NT2/D1 (cell line): ENCODE data around the gene HMGCR.

Experiments used
- DNase-seq: peaks from one replicate; pipeline ENCODE4 v3.0.0-alpha.2; 2011; ENCODE audit warnings: low read depth, low spot score
- H3K27me3 ChIP-seq: 2 replicates; pipeline ENCODE4 v1.6.0; 2011; ENCODE audit warnings: mild to moderate bottlenecking; ENCODE audit not compliant: insufficient read length, insufficient read depth
- H3K36me3 ChIP-seq: 2 replicates; pipeline ENCODE4 v1.6.1; 2011; ENCODE audit warnings: mild to moderate bottlenecking, low read length, mixed read lengths; ENCODE audit not compliant: insufficient read depth, insufficient read length
- H3K4me1 ChIP-seq: 2 replicates; pipeline ENCODE4 v1.5.1; 2011; ENCODE audit not compliant: insufficient read depth, insufficient read length
- H3K4me3 ChIP-seq: 2 replicates; pipeline ENCODE4 v1.5.1; 2011; ENCODE audit warnings: low read depth; ENCODE audit not compliant: insufficient read length
- H3K9ac ChIP-seq: 2 replicates; pipeline ENCODE4 v1.6.0; 2011; ENCODE audit warnings: low read depth; ENCODE audit not compliant: insufficient read length
- H3K9me3 ChIP-seq: 2 replicates; pipeline ENCODE4 v1.5.1; 2011; ENCODE audit warnings: mild to moderate bottlenecking, low read length; ENCODE audit not compliant: insufficient read depth
- SUZ12 ChIP-seq: IDR thresholded peaks from 2 replicates; pipeline ENCODE4 v1.6.1; 2011; ENCODE audit not compliant: insufficient read length, insufficient read depth; ENCODE audit errors: extremely low read depth
- YY1 ChIP-seq: IDR thresholded peaks from 2 replicates; pipeline ENCODE4 v1.6.1; 2011; ENCODE audit not compliant: insufficient read length, insufficient read depth
- ZNF274 ChIP-seq: IDR thresholded peaks from 2 replicates; pipeline ENCODE4 v1.6.1; 2011; ENCODE audit warnings: mild to moderate bottlenecking, low read depth, low read length

The HMGCR gene

GRCh38 chr5:75368391-75368790 is 31.4 kb downstream of the HMGCR start:
- Histone ChIP-seq H3K36me3 (peaks cover 3% of the 10 kb centered on the region), H3K9me3 (no peaks in the 10 kb centered on the region), H3K27me3 (no peaks in the 10 kb centered on the region), H3K9ac (no peak overlapping the region), H3K4me3 (no peak overlapping the region), H3K4me1 (no peaks in the 10 kb centered on the region)
- no peak for TF ChIP-seq SUZ12
- no peak for TF ChIP-seq YY1
- no peak for TF ChIP-seq ZNF274
- no peak for DNase-seq

- Histone ChIP-seq H3K4me3 (no peak overlapping the region), H3K9me3 (no peaks in the 10 kb centered on the region), H3K27me3 (no peaks in the 10 kb centered on the region), H3K36me3 (peaks cover 7% of the 10 kb centered on the region), H3K4me1 (no peaks in the 10 kb centered on the region), H3K9ac (no peak overlapping the region)
- TF ChIP-seq ZNF274 (no peak), YY1 (no peak), SUZ12 (no peak)
- DNase-seq, result no peak
Measured at GRCh38 chr5:75373862-75374261, 36.8 kb downstream of the HMGCR start.

- no peaks in the 10 kb centered on the region for H3K9me3 ChIP-seq
- DNase-seq, result no peak
- TF ChIP-seq SUZ12 (no peak), YY1 (no peak), ZNF274 (no peak)
- H3K9ac ChIP-seq, result no peak overlapping the region
- H3K4me1 ChIP-seq, result no peaks in the 10 kb centered on the region
- H3K4me3 ChIP-seq, result no peak overlapping the region
- peaks cover 8% of the 10 kb centered on the region for H3K36me3 ChIP-seq
- H3K27me3 ChIP-seq, result no peaks in the 10 kb centered on the region
Measured at GRCh38 chr5:75374394-75374814, 37.4 kb downstream of the HMGCR start.

GRCh38 chr5:75375414-75375813 is 38.4 kb downstream of the HMGCR start:
- Histone ChIP-seq H3K36me3 (peaks cover 13% of the 10 kb centered on the region), H3K9me3 (no peaks in the 10 kb centered on the region), H3K27me3 (no peaks in the 10 kb centered on the region), H3K4me1 (no peaks in the 10 kb centered on the region), H3K4me3 (no peak overlapping the region), H3K9ac (no peak overlapping the region)
- DNase-seq, result no peak
- no peak for TF ChIP-seq SUZ12
- TF ChIP-seq ZNF274, result no peak
- no peak for TF ChIP-seq YY1

- Histone ChIP-seq H3K9me3 (no peaks in the 10 kb centered on the region), H3K4me1 (no peaks in the 10 kb centered on the region), H3K9ac (no peak overlapping the region), H3K27me3 (no peaks in the 10 kb centered on the region), H3K36me3 (peaks cover 42% of the 10 kb centered on the region), H3K4me3 (no peak overlapping the region)
- TF ChIP-seq ZNF274 (no peak), SUZ12 (no peak), YY1 (no peak)
- DNase-seq, result no peak
Measured at GRCh38 chr5:75380099-75380498, 43.1 kb downstream of the HMGCR start.

GRCh38 chr5:75381456-75381855 is 44.4 kb downstream of the HMGCR start:
- DNase-seq, result no peak

GRCh38 chr5:75384218-75384617 is 47.2 kb downstream of the HMGCR start:
- peaks cover 41% of the 10 kb centered on the region for H3K36me3 ChIP-seq
- DNase-seq, result no peak
- H3K9ac ChIP-seq, result no peak overlapping the region
- H3K9me3 ChIP-seq, result no peaks in the 10 kb centered on the region
- no peak for TF ChIP-seq SUZ12
- no peak for TF ChIP-seq ZNF274
- no peak for TF ChIP-seq YY1
- no peaks in the 10 kb centered on the region for H3K27me3 ChIP-seq
- no peaks in the 10 kb centered on the region for H3K4me1 ChIP-seq
- H3K4me3 ChIP-seq, result no peak overlapping the region

More at GRCh38 chr5:75381456-75381855, 44.4 kb downstream of the HMGCR start:
- Histone ChIP-seq H3K27me3 (no peaks in the 10 kb centered on the region), H3K4me3 (no peak overlapping the region), H3K4me1 (no peaks in the 10 kb centered on the region), H3K9ac (no peak overlapping the region), H3K36me3 (peaks cover 42% of the 10 kb centered on the region), H3K9me3 (no peaks in the 10 kb centered on the region)
- TF ChIP-seq SUZ12 (no peak), ZNF274 (no peak), YY1 (no peak)
